GM19025 (cell line): ENCODE data around the gene HSD17B11.
"Not testable (repeated sequence)": the region's sequence is repeated elsewhere in the genome, so short reads cannot be mapped to it uniquely, and the experiment has no call there.

Experiments
- ATAC-seq: cut with Tn5 transposase; IDR thresholded peaks from one replicate; pipeline ENCODE4 v1.9.1; 2021; ENCODE audit warnings: mild to moderate bottlenecking, low read depth, moderate library complexity; ENCODE audit not compliant: unreplicated experiment

HSD17B11 gene

DNA sequence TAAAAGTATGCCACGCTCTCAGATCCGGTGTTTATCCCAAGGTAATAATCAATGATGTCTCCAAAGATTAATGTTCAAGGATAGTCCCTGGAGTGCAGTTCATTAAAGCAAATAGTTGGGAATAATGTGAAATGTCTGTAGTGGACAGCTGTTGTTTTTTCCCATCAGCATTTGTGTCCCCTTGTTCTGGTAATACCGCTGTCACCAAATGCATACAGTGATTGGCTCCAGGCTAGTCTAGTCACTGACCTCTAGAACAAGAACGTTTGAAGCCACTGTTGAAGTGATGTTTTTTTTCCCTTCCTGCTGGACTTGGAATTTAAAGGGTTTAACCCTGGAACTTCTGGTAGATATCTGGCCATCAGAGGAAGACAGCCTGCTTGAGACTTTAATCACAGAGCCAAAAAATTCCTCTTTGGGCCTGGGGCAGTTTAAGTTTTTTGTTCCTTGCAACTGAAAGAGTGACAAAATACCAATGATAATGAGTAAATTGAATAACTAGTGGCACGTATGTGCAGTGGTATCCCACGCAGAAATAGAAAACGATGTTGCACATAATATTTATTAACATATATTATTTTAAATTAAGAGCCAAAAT is 30.6 kb downstream of the HSD17B11 start:
- ATAC-seq = no peak

DNA sequence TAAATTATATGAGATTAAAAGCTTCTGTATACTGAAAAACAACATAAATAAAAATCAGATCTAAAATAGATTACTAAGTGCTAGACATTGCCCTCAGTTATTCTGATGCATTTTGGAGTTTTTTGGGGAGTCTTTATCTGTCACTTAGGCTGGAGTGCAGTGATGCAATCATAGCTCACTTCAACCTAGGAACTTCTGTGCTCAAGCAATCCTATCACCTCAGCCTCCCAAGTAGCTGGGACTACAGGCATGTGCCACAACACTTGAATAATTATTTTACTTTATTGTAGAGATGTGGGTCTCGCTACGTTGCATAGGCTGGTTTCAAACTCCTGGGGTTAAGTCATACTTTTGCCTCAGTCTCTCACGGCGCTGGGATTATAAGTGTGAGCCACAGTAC is 31.7 kb downstream of the HSD17B11 start:
- ATAC-seq = no peak

DNA sequence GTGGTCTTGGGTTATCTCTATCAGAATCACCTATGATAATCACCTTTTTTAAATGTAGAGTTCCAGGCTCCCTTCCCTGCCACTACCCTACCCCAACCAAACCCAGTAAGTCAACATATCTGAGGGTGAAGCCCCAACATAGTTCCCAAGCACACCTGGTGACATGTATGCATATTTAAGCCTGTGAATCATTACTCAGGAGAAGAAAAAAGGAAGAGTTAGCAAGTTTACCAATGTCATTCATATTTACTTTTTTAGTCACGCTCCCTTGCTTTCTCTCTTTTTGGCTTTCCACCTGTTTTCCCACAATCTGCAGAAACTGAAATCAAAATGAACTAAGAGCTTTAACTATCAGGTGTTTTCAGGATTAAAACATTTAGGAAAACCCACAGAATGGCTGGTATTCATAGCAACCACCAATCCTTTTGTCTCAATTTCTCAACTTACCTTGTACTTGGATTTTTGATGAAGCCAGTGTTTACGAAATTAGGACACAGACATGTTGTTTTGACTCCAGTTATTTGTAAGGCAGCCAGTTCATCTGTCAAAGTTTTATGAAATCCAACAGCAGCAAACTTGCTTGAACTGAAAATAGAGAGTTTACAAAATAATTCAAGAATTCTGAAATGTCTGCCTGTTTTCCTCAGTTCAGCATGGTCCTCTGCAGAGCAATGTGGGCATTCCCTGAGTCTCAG is 34.0 kb downstream of the HSD17B11 start:
- ATAC-seq = no peak

DNA sequence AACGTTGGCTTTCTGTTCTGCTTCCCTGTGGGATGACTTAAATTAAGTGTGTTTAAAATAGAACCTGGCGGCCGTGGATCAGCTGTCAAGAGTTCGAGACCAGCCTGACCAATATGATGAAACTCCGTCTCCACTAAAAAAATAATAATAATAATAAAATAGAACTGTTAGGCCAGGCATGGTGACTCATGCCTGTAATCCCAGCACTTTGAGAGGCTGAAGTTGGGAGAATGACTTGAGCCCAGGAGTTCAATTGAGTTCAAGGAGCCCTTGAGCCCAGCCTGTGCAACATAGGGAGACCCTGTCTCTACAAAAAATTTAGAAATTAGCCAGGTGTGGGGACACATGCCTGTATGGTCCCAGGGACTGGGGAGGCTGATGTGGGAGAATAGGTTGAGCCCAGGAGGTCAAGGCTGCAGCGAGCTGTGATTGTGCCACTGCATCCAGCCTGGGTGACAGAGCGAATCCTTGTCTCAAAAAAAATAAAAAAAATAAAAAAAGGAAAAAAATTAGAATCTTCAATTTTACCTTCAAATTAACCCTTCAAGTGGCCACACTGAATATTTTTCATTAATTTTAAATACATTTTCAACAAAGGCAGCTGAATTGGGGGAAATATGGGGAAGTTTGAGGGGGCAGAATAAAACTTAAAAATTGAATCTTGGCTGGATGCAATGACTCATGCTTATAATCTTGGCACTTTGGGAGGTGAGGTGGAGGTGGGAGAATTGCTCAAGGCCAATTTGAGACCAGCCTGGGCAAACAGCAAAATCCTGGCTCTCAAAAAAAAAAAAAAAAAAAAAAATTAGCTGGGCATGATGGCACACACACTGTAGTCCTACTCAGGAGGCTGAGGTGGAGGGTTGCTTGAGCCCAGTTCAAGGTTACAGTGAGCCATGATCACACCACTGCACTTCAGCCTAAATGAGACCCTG is 36.6 kb downstream of the HSD17B11 start:
- ATAC-seq = no peak

DNA sequence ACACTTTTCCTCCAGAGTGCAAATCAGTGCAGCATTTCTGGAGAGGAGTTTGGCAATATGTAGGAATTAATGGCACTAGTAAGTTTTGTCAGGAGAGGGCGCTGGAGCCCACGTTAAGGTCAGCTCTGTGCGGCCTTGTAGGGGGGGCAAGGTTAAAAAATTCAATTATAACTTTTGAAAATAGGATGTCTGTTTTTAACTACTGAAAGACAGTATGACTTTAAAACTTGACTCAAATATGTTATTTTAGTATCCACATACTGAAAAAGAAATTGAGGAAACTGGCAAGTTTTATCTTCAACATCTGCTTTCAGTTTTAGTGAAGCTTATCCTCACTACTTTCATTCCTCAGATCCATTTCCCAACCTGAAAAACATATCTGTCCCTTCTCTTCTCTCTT is 37.4 kb downstream of the HSD17B11 start:
- peak; percentile 77 for ATAC-seq

DNA sequence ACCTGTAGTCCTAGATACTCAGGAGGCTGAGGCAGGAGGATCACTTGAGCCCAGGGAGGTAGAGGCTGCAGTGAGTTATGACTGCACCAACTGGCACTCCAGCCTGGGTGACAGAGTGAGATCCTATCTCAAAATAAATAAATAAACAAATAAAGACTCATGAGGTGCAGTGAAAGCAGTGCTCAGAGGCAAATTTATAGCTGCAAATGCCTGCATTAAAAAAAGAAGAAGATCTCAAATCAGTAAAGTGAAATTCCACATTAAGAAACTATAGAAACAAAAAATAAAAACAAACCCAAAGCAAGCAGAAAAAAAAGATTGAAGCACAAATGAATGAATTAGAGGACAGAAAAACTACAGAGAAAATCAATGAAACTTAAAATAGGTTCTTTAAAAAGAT is 45.8 kb downstream of the HSD17B11 start:
- ATAC-seq = no peak

DNA sequence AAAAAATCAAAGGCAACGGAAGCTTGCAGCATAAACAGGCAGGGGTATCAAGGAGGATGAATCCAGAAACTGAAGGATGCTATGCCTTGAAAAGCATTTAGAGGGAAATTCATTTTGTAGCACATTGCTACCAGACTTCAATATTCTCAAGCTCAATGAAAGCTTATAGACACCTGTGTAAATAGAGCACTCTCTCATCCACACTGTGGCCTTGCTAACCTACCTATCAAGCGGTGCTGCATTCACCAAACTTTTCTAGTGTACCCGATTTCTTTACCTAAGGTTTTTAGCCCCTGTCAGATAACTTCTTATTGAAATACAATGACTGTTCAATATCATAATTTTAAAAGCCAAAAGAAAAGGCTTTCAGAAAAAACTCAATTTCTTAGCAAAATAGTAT is 48.1 kb downstream of the HSD17B11 start:
- no peak for ATAC-seq

DNA sequence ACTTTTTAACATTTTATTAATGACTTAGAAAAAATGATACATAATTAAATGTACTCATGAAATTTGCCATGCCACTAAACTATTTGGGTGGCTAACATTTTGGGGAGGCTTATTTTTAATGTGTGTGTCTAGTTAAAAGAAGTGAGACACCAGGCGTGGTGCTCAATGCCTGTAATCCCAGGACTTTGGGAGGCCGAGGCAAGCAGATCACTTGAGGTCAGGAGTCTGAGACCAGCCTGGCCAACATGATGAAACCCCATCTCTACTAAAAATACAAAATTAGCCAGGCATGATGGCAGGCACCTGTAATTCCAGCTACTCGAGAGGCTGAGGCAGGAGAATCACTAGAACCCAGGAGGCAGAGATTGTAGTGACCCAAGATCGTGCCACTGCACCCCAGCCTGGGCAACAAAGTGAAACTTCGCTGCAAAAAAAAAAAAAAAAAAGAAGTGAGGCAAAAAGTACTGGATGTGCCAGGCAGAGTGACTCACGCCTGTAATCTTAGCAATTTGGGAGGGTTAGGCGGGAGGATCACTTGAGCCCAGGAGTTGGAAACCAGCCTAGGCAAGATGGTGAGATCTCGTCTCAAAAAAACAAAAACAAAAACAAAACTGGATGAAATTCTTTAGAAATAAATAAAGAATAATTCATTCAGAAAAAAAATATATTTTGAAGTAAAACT is 48.9 kb downstream of the HSD17B11 start:
- ATAC-seq = not testable (repeated sequence)

DNA sequence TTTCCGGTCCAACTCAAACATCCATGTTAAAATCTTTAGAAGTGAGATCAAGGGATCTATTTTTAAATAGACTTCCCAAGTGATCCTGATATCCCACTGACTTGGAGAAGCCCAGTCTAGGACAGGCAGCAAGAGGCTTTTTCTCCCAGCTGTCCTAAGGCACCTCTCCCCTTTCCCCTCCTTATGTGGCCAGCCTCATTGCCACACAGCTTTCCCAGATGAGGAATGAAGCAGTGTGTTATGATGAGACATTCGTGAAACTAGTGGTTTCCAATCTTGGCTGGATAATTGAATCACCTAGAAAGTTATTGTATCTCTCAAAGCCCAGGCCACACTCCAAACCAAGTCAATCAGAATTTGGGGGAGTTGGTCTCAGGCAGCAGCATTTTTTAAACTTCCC is 51.5 kb downstream of the HSD17B11 start:
- ATAC-seq = no peak

DNA sequence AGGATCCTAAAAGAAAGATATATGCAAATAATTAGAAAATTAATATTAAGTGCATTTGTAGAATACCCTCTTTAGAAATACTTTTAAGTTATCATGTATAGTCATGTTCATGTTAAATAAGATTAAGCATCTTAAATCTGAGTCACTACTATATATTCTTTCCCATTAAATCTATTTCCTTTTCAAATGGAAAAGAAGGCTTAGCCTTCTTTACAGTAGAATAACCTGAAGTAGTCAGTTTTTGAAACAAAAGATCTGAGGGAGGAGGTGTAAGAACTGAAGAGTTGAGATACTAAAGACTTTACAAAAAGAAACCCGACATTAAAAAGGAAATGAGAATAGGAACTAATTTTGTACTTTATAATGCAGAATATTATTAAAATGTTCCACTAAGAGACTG is 53.6 kb downstream of the HSD17B11 start:
- ATAC-seq = no peak

DNA sequence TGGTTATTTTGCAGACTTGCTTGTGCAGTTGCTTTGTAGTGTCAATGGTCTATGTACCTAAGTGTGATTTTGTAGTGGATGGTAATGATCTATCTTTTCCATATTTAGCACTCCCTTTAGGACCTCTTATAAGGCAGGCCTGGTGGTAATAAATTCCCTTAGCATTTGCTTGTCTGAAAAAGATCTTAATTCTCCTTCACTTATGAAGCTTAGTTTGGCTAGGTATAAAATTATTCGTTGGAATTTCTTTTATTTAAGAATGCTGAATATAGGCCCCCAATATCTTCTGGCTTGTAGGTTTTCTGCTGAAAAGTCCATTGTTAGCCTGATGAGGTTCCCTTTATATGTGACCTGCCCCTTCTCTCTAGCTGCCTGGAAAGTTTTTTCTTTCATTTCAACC is 57.7 kb downstream of the HSD17B11 start:
- ATAC-seq = no peak

DNA sequence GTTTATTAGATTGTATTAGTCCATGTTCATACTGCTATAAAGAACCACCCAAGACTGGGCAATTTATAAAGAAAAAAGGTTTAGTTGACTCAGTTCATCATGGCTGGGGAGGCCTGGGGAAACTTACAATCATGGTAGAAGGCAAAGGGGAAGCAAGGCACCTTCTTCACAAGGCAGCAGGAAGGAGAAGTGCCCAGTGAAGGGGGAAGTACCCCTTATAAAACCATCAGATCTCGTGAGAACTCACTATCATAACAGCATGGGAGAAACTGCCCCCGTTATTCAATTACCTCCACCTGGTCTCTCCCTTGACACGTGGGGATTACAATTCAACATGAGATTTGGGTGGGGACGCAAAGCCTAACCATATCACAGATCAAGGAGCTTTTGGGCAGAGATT is 60.2 kb downstream of the HSD17B11 start:
- no peak for ATAC-seq

DNA sequence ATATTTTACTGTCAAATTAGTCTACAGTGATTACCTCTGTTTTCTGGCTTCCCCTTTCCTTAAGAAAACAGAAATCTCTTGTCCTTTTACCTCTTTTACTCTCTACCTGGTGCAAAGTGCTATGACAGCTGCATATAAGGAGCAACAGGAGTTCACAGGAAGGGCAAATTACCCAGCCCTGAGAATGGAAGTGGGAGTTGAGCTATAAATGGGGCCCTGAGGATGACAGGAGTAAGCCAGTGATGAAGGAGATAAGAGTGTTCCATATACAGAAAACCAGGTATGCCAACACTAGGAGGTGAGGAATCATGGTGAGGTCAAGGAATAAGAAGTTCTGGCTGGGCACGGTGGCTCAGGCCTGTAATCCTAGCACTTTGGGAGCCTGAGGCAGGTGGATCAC is 63.9 kb downstream of the HSD17B11 start:
- no peak for ATAC-seq

DNA sequence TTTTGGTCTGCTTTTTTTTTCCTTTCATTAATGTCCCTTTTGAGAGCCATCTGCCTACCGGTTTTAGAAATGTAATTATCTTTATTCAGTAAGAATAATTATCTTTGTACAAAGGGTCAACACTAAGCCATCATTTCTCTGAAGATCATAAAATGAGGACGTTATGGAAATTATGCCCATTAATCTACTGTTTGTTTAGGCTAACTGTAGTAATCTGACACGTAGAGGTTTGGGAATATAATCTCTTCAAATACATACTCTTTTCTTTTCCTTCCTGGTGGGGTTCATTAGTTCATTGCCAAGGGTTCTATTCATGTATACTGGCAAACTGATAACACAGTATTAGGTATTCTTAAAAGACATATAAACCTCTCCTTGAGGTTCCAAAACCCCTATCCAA is 64.5 kb downstream of the HSD17B11 start:
- no peak for ATAC-seq

DNA sequence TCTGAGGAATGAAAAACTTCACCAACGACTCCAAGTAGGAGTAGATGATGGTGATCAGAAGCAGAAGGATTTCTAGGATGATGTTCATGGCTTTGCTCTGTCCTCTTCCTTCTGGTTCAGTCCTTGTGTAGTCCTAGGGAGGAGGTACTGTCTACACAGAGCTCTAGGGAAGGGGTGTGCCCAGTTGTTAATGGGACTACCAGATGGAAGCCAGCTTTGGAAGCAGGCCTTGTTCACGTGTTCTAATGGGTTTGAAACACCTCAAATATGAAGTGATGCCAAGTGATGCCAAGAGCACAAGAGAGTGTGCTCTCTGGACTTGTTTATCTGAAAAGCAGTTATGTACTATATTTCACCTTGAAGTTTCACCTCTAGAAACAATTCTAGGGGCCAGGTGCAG is 68.2 kb downstream of the HSD17B11 start, which contains the start of gene HSD17B13:
HSD17B13 (minus strand) TSS at position 129 of the 400 bp plus-strand sequence; CDS start at position 88, 41 bp downstream.
- no peak for ATAC-seq

DNA sequence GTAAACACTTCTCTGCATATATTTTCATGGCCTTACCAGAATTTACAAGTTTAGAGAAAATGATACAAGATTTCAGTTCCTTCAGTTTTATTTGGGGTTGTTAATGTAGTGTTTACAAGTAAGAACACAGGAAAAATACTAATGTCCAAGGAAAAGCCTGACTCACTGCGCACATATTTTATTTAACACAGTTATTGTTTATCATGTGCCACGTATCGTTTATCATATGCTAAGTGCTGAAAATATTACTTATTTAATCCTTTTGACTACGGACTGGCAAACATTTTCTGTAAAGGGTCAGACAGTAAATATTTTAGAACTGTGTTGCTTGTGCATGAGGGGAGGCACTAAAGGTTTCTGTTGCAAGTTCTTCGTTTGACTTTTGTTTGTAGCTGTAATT is 69.1 kb downstream of the HSD17B11 start:
- no peak for ATAC-seq

DNA sequence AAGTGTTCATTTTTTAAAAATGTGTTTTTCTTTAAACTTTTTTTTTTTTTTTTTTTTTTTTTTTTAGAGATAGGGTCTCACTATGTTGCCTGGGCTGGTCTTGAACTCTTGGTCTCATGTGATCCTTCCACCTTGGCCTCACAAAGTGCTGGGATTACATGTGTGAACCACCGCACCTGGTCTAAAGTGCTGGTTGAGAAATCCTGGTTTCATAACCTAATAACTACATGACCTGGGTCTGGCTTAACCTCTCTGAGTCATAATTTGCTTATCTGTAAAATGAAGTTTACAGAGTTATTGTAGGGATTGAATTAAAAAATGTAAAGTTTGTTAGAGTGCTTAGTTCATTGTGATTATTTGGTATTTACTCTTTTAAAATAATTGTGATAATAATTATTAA is 73.5 kb downstream of the HSD17B11 start:
- no peak for ATAC-seq

DNA sequence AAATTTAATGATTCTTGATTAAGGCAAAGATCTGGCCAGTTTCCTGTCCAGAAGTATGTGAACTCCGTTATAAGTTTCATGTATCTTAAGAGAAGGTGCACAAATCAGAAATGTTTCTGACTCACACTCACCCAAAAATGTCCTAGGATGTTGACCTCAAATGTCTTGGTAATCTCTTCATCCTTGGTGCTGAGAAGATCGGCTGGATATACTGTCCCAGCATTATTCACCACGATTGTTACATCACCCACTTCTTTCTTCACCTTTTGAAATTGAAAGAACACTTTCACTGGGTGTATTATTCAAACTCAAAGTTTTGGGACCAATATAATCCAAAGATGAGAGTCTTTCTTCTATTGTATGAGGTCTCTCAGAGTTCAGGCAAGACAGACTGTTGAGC is 74.0 kb downstream of the HSD17B11 start:
- ATAC-seq = no peak

DNA sequence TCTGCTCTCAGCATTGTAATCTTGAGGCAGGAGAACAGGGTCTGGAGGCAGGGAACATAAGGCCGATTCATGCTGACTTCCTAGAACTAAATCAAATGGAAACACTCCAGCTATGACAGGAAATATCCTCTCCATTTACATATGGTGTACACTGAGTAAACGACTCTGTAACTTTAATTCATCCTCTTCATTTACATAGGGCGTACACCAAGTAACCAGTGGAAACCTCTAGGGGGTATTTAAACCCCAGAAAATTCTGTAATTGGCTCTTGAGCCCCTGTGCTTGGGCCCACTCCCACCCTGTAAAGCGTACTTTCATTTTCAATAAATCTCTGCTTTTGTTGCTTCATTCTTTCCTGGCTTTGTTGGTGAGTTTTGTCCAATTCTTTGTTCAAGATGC is 76.0 kb downstream of the HSD17B11 start:
- ATAC-seq = not testable (repeated sequence)

DNA sequence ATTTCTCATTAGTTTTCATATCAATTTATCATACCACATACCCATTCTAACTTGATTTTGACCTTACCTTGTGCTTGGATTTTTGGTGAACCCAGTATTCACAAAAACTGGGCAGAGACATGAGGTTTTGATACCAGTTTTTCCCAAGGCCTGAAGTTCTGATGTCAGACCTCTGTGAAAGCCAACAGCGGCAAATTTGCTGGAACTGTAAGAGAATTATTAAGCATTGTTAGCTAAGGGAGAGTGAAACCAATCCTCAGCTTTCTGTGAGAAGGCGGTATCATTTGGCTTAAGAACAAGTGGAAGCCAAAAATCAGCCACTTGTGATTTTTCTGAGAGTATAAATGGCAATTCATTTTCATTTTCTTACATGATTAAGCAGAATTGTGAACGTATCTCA is 77.2 kb downstream of the HSD17B11 start:
- no peak for ATAC-seq

DNA sequence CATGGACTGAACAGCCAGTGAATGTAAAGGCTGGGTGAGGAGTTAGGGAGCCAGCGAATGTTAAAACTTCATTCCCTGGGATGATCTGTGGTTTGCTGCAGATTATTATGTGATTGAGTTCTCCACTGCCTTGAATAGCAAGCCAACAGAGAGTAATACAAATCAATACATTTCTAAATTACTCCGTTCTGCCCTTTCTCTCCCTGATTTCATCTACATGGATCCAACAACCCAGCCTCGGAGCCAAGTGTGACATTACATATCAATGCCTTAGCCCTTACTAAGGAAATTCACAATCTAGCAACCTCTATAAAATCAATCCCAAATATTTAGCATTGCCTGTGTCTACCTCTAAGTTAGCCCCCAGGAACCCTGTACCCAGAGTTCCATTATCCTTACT is 79.3 kb downstream of the HSD17B11 start:
- ATAC-seq = no peak
